HG02981 (cell line): ENCODE data around the gene SETD5.

Experiments
- ATAC-seq: cut with Tn5 transposase; IDR thresholded peaks from one replicate; pipeline ENCODE4 v1.9.1; 2021; ENCODE audit warnings: mild to moderate bottlenecking, moderate library complexity; ENCODE audit not compliant: unreplicated experiment

SETD5 gene

GRCh38 chr3:9512456-9513045 lies 115.1 kb downstream of the SETD5 start:
- no peak for ATAC-seq

- no peak for ATAC-seq
These were observed 116.9 kb downstream of the SETD5 start for GRCh38 chr3:9514306-9514705.

GRCh38 chr3:9514956-9515355 lies 117.5 kb downstream of the SETD5 start:
- no peak for ATAC-seq

GRCh38 chr3:9525078-9525477 lies 127.7 kb downstream of the SETD5 start:
- ATAC-seq: no peak
